ENCODE data around the gene CDK15. TPM values are rescaled to one million over a fixed set of nuclear protein-coding genes. Genes with fewer than 3 reads are reported as not detected.

Gene CDK15
- total and polyA plus RNA-seq, 2 experiments from 2014 or later, result 0.27 TPM; not detected in 1

DNA sequence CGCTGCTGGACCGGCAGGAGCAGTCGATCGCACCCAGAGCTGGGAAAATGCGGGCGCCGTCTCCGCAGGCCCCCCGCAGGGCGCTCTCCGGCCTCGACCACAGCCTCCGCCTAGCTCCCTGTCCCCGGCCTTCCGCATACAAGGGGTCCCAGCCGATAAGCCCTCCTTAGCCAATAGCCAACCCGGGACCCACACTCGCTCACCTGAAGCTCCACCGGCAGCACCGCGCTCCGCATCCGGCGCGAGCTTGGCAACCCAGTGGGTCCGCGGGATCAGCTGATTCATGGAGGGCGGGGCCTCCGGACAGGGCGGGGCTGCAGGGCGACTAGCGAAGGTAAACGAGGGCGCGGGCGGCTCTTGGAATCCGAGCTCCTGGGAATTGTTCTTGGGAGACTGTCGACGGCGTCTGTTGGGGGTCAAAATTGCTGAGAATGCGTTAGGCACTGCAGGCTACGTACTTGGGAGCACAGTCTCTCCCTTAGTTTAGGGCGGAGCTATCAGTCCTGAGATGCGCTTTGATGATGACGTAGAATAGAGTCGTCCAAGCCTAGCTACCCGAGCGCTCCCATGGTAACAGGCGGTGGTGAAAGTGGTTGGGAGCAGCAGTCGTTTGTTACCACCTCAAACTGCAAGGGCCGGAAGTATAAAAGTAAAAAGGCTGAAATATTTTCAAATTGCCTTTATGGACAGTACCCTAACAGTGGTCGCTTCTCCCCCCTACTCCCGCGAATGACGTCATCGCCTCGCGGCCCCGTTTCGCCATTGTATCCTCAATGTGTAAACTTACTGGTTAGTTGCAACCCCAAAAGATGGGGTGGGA is 25.5 kb upstream of the CDK15 start, which contains the start of gene ALS2:
Gene ALS2 (minus strand): TSS at position 260 of the 820 bp plus-strand sequence. CDS start 12,048 bp downstream, outside the sequence.
- no peaks in the 10 kb centered on the region for H3K27me3 ChIP-seq (ENCODE audit: insufficient read depth)
- H3K9me2 ChIP-seq (ENCODE audit: insufficient read depth), result no peaks in the 10 kb centered on the region
- Mint-ChIP-seq H3K36me3 (ENCODE audit: low read depth) (no peaks in the 10 kb centered on the region), H3K27me3 (ENCODE audit: insufficient read depth, low read depth, poor library complexity) (no peaks in the 10 kb centered on the region), H3K27ac (peak within 1 kb of the TSS; percentile 96), H3K9me3 (no peaks in the 10 kb centered on the region), H3K4me3 (peak within 1 kb of the TSS; percentile 84), H3K4me1 (peaks cover 27% of the 10 kb centered on the region)
- no peaks in the 10 kb centered on the region for H3K36me3 ChIP-seq (ENCODE audit: insufficient read depth)
- ATAC-seq (peak; percentile 94), DNase-seq (ENCODE audit: low spot score) (peak; percentile 99)
- H3K4me1 ChIP-seq (ENCODE audit: insufficient read depth), result peaks cover 18% of the 10 kb centered on the region
- H3F3A ChIP-seq (replicated peaks; ENCODE audit: low read depth), result peaks cover 5% of the 10 kb centered on the region; the same call in 1 of the 2 replicates
- peak within 1 kb of the TSS; percentile 95 for H3K4me2 ChIP-seq
- peak within 1 kb of the TSS; percentile 96 for H3K27ac ChIP-seq (ENCODE audit: low read depth)
- no peak for TF ChIP-seq EZH2phosphoT487 (IDR thresholded peaks at IDR 0.05; ENCODE audit: unreplicated experiment)
- TF ChIP-seq, protein P1, sequence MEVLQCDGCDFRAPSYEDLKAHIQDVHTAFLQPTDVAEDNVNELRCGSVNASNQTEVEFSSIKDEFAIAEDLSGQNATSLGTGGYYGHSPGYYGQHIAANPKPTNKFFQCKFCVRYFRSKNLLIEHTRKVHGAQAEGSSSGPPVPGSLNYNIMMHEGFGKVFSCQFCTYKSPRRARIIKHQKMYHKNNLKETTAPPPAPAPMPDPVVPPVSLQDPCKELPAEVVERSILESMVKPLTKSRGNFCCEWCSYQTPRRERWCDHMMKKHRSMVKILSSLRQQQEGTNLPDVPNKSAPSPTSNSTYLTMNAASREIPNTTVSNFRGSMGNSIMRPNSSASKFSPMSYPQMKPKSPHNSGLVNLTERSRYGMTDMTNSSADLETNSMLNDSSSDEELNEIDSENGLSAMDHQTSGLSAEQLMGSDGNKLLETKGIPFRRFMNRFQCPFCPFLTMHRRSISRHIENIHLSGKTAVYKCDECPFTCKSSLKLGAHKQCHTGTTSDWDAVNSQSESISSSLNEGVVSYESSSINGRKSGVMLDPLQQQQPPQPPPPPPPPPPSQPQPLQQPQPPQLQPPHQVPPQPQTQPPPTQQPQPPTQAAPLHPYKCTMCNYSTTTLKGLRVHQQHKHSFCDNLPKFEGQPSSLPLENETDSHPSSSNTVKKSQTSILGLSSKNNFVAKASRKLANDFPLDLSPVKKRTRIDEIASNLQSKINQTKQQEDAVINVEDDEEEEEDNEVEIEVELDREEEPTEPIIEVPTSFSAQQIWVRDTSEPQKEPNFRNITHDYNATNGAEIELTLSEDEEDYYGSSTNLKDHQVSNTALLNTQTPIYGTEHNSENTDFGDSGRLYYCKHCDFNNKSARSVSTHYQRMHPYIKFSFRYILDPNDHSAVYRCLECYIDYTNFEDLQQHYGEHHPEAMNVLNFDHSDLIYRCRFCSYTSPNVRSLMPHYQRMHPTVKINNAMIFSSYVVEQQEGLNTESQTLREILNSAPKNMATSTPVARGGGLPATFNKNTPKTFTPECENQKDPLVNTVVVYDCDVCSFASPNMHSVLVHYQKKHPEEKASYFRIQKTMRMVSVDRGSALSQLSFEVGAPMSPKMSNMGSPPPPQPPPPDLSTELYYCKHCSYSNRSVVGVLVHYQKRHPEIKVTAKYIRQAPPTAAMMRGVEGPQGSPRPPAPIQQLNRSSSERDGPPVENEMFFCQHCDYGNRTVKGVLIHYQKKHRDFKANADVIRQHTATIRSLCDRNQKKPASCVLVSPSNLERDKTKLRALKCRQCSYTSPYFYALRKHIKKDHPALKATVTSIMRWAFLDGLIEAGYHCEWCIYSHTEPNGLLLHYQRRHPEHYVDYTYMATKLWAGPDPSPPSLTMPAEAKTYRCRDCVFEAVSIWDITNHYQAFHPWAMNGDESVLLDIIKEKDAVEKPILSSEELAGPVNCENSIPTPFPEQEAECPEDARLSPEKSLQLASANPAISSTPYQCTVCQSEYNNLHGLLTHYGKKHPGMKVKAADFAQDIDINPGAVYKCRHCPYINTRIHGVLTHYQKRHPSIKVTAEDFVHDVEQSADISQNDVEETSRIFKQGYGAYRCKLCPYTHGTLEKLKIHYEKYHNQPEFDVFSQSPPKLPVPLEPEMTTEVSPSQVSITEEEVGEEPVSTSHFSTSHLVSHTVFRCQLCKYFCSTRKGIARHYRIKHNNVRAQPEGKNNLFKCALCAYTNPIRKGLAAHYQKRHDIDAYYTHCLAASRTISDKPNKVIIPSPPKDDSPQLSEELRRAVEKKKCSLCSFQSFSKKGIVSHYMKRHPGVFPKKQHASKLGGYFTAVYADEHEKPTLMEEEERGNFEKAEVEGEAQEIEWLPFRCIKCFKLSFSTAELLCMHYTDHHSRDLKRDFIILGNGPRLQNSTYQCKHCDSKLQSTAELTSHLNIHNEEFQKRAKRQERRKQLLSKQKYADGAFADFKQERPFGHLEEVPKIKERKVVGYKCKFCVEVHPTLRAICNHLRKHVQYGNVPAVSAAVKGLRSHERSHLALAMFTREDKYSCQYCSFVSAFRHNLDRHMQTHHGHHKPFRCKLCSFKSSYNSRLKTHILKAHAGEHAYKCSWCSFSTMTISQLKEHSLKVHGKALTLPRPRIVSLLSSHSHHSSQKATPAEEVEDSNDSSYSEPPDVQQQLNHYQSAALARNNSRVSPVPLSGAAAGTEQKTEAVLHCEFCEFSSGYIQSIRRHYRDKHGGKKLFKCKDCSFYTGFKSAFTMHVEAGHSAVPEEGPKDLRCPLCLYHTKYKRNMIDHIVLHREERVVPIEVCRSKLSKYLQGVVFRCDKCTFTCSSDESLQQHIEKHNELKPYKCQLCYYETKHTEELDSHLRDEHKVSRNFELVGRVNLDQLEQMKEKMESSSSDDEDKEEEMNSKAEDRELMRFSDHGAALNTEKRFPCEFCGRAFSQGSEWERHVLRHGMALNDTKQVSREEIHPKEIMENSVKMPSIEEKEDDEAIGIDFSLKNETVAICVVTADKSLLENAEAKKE (CRISPR knock-in tag; IDR thresholded peaks at IDR 0.05), result no peak
- TF ChIP-seq JUNB (IDR thresholded peaks at IDR 0.05; ENCODE audit: unreplicated experiment), result no peak
- no peak for TF ChIP-seq NANOG (IDR thresholded peaks at IDR 0.05; ENCODE audit: borderline replicate concordance)
- TF ChIP-seq EZH2 (IDR thresholded peaks at IDR 0.05; ENCODE audit: low read depth, unreplicated experiment), result no peak
- TF ChIP-seq, protein P2, sequence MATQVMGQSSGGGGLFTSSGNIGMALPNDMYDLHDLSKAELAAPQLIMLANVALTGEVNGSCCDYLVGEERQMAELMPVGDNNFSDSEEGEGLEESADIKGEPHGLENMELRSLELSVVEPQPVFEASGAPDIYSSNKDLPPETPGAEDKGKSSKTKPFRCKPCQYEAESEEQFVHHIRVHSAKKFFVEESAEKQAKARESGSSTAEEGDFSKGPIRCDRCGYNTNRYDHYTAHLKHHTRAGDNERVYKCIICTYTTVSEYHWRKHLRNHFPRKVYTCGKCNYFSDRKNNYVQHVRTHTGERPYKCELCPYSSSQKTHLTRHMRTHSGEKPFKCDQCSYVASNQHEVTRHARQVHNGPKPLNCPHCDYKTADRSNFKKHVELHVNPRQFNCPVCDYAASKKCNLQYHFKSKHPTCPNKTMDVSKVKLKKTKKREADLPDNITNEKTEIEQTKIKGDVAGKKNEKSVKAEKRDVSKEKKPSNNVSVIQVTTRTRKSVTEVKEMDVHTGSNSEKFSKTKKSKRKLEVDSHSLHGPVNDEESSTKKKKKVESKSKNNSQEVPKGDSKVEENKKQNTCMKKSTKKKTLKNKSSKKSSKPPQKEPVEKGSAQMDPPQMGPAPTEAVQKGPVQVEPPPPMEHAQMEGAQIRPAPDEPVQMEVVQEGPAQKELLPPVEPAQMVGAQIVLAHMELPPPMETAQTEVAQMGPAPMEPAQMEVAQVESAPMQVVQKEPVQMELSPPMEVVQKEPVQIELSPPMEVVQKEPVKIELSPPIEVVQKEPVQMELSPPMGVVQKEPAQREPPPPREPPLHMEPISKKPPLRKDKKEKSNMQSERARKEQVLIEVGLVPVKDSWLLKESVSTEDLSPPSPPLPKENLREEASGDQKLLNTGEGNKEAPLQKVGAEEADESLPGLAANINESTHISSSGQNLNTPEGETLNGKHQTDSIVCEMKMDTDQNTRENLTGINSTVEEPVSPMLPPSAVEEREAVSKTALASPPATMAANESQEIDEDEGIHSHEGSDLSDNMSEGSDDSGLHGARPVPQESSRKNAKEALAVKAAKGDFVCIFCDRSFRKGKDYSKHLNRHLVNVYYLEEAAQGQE (IDR thresholded peaks at IDR 0.05; ENCODE audit: unreplicated experiment), result peak; percentile 18
- TF ChIP-seq POLR2AphosphoS5 (IDR thresholded peaks at IDR 0.05; ENCODE audit: low read depth), result peak; percentile 96
- TF ChIP-seq ZNF331 (CRISPR knock-in tag; IDR thresholded peaks at IDR 0.05; ENCODE audit: low read depth), result no peak
- TF ChIP-seq, protein P3, sequence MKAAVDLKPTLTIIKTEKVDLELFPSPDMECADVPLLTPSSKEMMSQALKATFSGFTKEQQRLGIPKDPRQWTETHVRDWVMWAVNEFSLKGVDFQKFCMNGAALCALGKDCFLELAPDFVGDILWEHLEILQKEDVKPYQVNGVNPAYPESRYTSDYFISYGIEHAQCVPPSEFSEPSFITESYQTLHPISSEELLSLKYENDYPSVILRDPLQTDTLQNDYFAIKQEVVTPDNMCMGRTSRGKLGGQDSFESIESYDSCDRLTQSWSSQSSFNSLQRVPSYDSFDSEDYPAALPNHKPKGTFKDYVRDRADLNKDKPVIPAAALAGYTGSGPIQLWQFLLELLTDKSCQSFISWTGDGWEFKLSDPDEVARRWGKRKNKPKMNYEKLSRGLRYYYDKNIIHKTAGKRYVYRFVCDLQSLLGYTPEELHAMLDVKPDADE (IDR thresholded peaks at IDR 0.05), result no peak
- no peak for TF ChIP-seq STAT1 (IDR thresholded peaks at IDR 0.05; ENCODE audit: unreplicated experiment)
- TF ChIP-seq CREB1 (CRISPR knock-in tag; IDR thresholded peaks at IDR 0.05; ENCODE audit: low read depth), result peak; percentile 95
- TF ChIP-seq, protein P4, sequence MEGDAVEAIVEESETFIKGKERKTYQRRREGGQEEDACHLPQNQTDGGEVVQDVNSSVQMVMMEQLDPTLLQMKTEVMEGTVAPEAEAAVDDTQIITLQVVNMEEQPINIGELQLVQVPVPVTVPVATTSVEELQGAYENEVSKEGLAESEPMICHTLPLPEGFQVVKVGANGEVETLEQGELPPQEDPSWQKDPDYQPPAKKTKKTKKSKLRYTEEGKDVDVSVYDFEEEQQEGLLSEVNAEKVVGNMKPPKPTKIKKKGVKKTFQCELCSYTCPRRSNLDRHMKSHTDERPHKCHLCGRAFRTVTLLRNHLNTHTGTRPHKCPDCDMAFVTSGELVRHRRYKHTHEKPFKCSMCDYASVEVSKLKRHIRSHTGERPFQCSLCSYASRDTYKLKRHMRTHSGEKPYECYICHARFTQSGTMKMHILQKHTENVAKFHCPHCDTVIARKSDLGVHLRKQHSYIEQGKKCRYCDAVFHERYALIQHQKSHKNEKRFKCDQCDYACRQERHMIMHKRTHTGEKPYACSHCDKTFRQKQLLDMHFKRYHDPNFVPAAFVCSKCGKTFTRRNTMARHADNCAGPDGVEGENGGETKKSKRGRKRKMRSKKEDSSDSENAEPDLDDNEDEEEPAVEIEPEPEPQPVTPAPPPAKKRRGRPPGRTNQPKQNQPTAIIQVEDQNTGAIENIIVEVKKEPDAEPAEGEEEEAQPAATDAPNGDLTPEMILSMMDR (conservative IDR thresholded peaks at IDR 0.05; ENCODE audit: low read depth in 2 of 2), result no peak
- no peak for TF ChIP-seq ZNF114 (CRISPR knock-in tag; IDR thresholded peaks at IDR 0.05)
- H3K79me2 ChIP-seq (replicated peaks; ENCODE audit: insufficient read depth), result peaks cover 44% of the 10 kb centered on the region
- peak within 1 kb of the TSS; percentile 96 for H2AFZ ChIP-seq
- H3K4me3 ChIP-seq, result peak within 1 kb of the TSS; percentile 94
- no peaks in the 10 kb centered on the region for H4K20me1 ChIP-seq (replicated peaks; ENCODE audit: insufficient read depth)
